ENCODE data around the gene LINC00305.

The LINC00305 gene

DNA sequence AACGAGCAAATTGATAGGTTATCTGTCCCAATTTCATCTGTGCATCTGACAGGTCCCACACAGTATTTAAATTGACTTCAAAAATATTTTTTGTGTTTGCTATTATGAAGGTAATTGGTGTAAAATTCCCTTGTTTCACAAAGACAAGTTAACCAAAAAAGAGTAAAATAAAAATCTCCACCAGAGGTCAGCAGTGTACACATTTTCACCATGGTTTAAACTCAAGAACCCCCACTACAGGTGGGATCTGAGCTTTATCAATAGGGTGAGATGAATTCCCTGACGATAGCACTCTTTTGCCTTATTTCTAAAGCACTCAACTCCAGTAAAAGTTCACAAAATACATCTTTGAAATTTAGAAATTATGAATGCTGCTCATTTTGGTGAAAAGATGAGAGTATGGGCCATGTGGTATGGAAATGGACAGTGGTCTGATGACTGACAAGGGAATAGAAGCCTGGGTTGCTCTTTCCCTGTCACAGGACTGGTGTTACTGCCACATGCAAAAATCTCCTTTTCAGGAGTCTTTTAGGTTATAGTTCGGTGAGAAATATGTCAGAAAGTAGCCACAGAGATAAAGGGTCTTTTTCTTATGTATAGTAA is 111.0 kb downstream of the LINC00305 start:
- in situ Hi-C loops (cut with MboI; ENCODE audit: low sequenced_read_pairs) = no loop called here

DNA sequence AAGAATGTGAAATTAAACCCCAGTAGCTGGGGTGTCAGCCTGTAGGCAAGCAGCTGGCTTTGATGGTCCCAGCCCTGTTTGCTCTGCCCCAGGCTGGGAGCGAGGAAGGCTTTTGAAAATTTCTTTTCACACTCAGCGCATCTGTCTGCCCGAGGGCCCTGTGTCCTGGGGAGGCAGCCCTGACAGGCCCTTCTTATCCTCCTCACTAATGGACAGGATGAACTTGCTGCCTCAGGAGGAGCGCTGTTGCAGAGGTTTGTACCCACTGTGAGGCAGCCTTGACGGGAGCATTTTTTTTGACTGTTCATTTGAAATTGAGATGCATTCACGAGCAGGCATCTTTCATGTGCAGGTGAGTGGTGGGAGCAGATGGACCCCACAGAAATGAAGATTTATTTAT is 116.6 kb downstream of the LINC00305 start:
- in situ Hi-C loops (cut with MboI; ENCODE audit: low sequenced_read_pairs) = no loop called here

DNA sequence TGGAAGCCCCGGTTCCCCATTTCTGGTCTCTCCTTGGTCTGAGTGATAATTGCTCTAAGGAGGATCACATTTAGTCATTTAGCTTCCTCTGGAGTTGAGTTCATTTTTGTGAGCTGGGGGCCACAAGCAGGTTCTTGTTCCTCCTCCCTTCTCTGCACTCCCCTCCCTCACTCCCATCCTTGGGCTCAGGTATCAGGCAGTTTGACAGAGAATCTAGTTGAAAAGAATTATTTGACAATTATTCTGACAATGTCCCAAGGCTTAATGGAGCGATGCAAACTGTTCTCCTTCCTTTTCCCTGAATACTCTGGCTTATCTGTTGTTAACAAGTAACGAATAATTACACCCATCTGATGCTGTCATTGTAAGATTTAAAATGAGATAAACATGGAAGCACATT is 117.5 kb downstream of the LINC00305 start:
- in situ Hi-C loops (cut with MboI; ENCODE audit: low sequenced_read_pairs) = no loop called here

Data from HL-60/S4 (cell line).